AG09309 (cell line): Measurements from ENCODE around the gene MICOS13.
A peak's percentile ranks its signal among the peaks of the same experiment; 100 is the strongest.
"Not testable (repeated sequence)": the region's sequence is repeated elsewhere in the genome, so short reads cannot be mapped to it uniquely, and the experiment has no call there.

Experiments
- DNase-seq: peaks from one replicate; pipeline ENCODE4 v3.0.0-alpha.2; 2010; ENCODE audit warnings: low read depth
- H3K4me3 ChIP-seq: 2 replicates; pipeline ENCODE4 v1.5.1; 2011; ENCODE audit warnings: mild to moderate bottlenecking, low read depth, low read length, moderate library complexity; ENCODE audit not compliant: control insufficient read depth
- CTCF ChIP-seq: IDR thresholded peaks from 2 replicates; pipeline ENCODE4 v1.5.1; 2011; ENCODE audit warnings: mild to moderate bottlenecking, low read depth, low read length, inconsistent platforms; ENCODE audit not compliant: insufficient read depth, control insufficient read depth; ENCODE audit errors: missing control alignments

Gene MICOS13

DNA sequence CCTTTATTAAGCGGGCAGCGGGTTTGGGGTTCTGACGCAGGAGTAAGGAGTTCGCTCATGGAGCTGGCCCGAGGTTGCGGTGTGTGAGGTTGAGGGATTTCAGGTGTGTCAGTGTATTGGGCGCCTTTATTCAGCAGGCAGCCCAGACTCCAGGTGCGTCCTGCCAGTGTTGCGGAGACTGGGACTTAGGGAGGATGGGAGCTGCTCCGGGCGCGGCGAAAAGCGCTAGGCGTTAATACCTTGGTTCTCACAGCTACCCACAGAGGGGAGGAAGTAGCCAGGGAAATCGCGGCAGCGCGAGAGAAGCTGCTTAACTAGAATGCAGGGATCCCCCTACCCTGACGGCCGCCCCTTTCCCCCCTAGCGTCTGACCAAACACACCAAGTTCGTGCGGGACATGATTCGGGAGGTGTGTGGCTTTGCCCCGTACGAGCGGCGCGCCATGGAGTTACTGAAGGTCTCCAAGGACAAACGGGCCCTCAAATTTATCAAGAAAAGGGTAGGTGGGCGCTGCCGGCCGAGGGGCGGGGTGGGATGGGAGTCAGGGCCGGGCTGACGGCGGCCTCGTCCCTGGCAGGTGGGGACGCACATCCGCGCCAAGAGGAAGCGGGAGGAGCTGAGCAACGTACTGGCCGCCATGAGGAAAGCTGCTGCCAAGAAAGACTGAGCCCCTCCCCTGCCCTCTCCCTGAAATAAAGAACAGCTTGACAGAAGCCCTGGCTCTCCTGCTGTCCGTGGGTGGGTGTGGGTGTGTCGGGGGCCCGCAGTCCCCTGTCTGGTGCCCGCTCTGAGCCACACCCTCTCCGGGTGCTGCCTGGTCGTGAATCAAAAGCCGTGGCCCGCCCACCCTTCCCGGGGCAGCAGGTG, 10.9 kb upstream of the MICOS13 start:
- H3K4me3 ChIP-seq = peak overlapping the region; percentile 92
- TF ChIP-seq CTCF = no peak
- no peak for DNase-seq

- DNase-seq = peak; percentile 73
- peak within 1 kb of the TSS; percentile 92 for H3K4me3 ChIP-seq
- peak; percentile 98 for TF ChIP-seq CTCF
Measured at GRCh38 chr19:5690125-5690954, 10.0 kb upstream of the MICOS13 start, which contains the start of gene RPL36. Gene RPL36, plus strand, starts transcription at chr19:5690295. Its CDS starts 213 bp downstream, at chr19:5690508.

DNA sequence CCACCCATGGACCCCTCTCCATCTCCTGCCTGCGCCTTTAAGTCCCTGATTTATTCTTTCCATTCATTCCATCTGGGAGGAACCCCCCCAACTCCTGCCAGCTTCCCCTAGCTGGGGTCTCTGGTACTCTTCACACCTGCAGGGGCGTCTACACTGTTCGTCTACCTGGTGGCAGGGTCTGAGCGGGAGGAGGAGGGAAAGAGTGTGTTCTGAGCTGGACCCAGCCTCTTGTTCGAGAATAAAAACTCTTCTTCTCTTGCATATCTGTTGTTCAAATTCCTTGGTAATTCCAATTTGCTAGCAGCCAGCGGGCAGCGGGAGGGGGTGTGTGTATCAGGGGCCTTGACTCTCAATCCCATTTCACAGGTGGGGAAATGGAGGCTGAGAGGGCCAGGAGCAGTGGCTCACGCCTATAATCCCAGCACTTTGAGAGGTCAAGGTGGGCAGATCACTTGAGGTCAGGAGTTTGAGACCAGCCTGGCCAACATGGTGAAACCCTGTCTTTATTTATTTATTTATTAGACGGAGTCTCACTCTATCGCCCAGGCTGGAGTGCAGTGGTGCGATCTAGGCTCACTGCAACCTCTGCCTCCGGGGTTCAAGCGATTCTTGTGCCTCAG, 8.1 kb upstream of the MICOS13 start:
- DNase-seq, H3K4me3 ChIP-seq: not testable (repeated sequence)

GRCh38 chr19:5687360-5688198, 7.3 kb upstream of the MICOS13 start:
- H3K4me3 ChIP-seq = peak overlapping the region; percentile 39
- TF ChIP-seq CTCF = no peak
- DNase-seq = no peak

DNA sequence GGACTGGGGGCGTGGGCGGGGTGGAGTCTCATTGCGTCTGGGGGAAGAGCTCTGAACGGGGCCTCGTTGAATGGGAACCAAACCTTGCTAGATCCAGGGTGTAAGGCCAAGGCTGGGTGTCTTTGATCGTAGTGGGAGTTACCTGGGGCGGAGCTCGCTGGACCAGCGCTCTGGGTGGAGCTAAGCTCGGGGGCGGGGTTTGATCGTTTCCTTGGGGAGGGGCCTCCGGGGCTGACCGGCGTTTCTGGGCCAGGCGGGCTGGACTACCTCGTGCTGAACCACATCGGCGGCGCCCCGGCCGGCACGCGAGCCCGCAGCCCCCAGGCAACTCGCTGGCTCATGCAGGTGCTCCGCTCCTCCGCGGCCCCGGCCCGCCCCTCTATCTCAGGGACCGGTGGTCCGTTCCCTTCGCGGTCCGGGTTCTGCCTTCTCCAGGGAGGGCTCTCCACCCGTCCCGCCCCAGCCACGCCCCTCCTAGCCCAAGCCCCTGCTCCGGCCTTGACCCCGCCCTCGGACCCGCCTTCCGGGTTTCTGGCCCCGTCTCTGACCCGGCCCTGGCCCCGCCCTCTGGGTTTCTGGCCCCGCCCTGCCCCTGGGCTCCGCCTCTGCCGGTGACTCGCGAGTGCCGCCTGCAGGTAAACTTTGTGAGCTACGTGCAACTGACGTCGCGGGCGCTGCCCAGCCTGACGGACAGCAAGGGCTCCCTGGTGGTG, 6.5 kb upstream of the MICOS13 start:
- H3K4me3 ChIP-seq = peak overlapping the region; percentile 39
- TF ChIP-seq CTCF = peak; percentile 85
- no peak for DNase-seq

GRCh38 chr19:5686326-5686646, 6.0 kb upstream of the MICOS13 start:
- TF ChIP-seq CTCF = no peak
- no peak for DNase-seq
- peak overlapping the region; percentile 39 for H3K4me3 ChIP-seq
